Right lung (tissue), 5 donors: ENCODE data around the gene RPL37A. TPM values are rescaled to one million over a fixed set of nuclear protein-coding genes. Genes with fewer than 3 reads are reported as not detected.
"Not testable (repeated sequence)": the region's sequence is repeated elsewhere in the genome, so short reads cannot be mapped to it uniquely, and the experiment has no call there.

Source experiments
- DNase-seq, 2 donors: peaks; one replicate each; pipeline ENCODE4 v3.0.0-alpha.2; 2013
- polyA plus RNA-seq, 5 donors: library from polyadenylated mRNA; unstranded; fragments of 120-200 nt; gene quantifications; one replicate each; pipeline versions ENCODE4 v1.2.1 to v1.2.3, GENCODE V29; 2013; ENCODE audit warnings: inconsistent platforms in 1 of 5, low replicate concordance in 1 of 5; ENCODE audit not compliant: insufficient read length in 5 of 5, insufficient read depth in 1 of 5

Gene RPL37A
- polyA plus RNA-seq, 5 donors: 2,481 to 3,642 (median 2,862) TPM

- DNase-seq: no peak
These were observed 6.8 kb downstream of the RPL37A start for GRCh38 chr2:216505133-216506106.

- DNase-seq: no peak
These were observed 8.8 kb downstream of the RPL37A start for GRCh38 chr2:216507220-216508160.

DNA sequence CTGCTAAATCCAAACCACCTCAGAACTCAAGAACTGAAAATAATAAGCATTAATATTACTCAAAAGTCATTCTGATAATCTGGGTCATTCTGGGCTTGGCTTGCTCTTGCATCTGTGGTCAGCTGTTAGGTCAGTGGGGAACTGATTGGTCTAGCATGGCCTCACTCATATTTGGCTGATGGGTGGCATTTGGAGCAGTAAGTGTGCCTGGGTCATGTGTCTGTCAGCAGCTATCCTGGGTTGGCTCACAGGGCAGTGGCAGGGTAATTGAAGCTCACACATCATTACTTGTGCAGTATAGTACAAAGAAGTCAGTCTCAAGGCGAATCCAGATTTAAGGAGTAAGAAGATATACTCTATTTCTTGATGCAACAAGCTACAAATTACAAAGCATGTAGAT lies 9.6 kb downstream of the RPL37A start:
- DNase-seq: no peak

GRCh38 chr2:216516730-216517350 lies 18.2 kb downstream of the RPL37A start:
- DNase-seq: no peak

- no peak for DNase-seq
These were observed 19.0 kb downstream of the RPL37A start for GRCh38 chr2:216517447-216518225.

DNA sequence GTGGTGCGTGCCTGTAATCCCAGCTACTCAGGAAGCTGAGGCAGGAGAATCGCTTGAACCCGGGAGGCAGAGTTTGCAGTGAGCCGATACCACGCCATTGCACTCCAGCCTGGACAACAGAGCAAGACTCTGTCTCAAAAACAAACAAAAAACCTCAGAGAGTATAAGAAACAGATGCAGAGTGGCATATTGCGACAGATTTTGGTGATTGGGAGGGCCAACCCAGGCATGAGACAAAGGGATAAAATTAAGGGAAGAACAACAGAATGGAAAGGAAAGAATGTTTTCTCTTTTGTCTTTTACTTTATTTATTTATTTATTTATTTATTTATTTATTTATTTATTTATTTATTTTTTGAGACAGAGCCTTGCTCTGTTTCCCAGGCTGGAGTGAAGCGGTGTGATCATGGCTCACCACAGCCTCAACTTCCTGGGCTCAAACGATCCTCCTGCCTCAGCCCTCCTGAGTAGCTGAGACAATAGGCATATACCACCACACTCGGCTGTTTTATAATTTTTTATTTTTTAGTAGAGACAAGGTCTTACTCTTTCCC lies 20.0 kb downstream of the RPL37A start:
- not testable (repeated sequence) for DNase-seq

DNA sequence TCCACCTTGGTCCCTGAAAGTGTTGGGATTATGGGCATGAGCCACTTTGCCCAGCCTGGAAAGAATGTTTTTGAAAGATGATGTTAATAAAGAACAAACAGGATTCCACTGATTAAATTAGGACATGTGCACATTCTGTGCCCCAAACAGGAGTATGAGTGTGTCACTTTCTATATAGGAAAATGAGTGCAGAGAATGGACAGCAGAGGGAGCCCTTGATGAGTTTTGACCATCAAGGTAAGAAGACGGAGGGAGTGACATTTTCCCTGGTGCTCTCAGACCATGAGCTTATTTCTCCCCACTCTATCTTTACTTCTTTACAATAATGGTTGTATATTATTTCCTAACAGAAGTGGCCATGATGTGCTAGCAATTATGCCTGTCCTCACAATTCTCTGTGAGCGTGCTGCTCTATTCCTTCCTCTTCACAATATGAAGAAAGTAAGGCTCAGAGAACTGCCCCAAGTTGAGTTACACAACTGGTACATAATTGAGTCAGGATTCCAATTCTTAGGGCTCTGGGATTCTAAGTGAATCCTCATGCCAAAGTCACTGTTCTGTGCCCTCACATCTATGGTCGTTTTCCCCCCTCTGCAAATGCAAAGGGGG lies 20.6 kb downstream of the RPL37A start:
- peak; percentile 55 to 73 for DNase-seq

GRCh38 chr2:216520112-216520511 lies 21.5 kb downstream of the RPL37A start:
- no peak for DNase-seq

DNA sequence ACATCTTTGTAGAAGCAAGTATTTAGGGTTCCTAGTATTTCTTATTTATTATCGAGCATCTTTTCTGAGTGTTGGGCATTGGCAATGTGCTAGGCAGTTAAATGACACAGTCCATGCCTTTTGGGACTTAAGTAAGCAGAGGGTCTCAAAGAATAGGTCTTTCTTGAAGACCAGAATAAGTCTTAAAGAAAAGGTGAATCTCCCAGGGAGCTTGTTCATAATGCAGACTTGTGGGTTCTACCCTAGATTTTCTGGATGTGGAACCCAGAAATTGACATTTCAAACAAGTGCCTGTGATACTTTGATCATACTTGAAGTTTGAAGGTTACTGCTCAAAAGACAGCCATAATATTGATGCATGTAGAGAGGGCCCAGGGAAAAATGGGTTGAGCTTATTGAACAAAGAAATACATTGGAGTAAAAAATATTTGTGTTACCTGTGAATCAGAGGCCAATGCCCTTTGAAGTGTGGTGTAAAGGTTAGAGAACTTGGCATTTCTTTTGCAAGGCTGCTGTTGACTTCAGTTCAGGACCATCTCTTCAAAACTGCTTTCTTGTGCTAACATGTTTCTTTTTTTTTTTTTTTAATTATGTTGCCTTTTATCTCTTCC lies 24.4 kb downstream of the RPL37A start:
- no peak for DNase-seq

DNA sequence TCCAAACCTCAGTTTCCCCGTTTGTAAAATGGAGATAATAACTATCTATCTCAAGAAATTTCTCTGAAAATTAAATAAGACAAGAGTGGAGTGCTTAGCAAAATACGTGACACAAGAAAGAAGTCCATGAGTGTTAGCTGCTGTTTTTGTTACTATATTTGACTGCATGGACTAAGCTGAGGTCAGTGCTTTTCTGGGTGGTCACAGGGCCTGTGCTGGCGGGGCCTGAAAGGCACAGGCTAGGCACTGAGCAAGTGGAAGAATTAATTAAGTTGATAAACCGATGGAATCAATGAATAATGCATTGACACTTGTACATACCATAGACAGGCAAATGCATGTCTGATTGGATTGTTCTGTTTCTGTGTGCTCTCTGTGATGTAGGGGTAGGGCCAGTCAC lies 27.3 kb downstream of the RPL37A start:
- no peak for DNase-seq

DNA sequence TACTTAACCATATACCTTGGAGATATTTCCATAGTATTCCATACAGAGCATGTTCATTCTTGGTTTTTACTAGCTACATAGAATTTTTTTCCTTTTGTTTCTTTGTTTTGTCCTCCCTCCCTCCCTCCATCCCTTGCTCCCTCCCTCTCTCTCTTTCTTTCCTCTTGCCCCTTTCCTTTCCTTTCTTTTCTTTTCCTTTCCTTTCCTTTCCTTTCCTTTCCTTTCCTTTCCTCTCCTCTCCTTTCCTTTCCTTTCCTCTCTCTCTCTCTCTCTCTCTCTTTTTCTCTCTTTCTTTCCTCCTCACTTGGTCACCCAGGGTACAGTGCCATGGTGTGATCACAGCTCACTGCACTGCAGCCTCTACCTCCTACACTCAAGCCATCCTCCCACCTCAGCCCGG lies 28.3 kb downstream of the RPL37A start:
- DNase-seq: no peak

DNA sequence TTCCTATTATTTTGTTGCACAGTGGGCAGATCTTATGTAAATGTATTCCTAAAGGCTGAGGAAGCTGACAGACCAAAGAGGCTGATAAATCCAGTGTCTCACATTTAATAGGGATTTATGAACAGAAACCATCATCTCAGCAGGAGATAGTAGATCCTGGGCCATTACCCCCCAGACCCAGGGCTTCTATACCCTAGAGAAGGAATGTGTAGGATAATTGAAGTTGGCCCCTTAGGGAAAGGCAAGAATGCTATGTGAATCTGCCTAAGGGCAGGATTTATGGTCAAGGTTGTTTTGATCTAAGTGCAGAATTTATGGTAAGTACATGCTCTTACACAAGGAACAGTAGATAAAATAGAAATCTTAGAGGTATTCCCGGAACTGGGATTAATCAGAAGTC lies 29.0 kb downstream of the RPL37A start:
- no peak for DNase-seq

DNA sequence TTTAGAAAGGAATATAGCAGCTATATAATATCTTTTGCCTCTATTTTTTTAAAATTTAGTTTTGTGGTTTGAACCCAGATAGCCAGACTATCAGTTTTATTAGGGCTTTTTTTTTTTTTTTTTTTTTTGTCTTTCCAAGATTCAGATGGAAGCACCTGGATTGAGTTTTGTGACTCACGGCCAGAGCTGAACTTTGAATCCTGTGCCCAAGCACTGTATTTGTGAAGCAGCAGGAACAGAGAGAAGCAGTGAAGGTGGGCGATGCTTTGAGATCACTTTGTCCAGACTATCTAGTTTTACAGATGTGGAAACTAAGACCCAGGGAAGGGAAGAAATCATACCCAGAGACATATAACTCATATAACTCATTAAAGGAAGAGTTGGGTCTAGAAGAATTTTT lies 33.9 kb downstream of the RPL37A start:
- DNase-seq: no peak

- DNase-seq: no peak
These were observed 35.0 kb downstream of the RPL37A start for GRCh38 chr2:216533609-216534008.

- DNase-seq: no peak
These were observed 36.2 kb downstream of the RPL37A start for GRCh38 chr2:216534809-216535208.

GRCh38 chr2:216535454-216535995 lies 36.9 kb downstream of the RPL37A start:
- DNase-seq: peak in 1 of 2 donors; percentile 42

- no peak for DNase-seq
These were observed 38.1 kb downstream of the RPL37A start for GRCh38 chr2:216536734-216537210.

DNA sequence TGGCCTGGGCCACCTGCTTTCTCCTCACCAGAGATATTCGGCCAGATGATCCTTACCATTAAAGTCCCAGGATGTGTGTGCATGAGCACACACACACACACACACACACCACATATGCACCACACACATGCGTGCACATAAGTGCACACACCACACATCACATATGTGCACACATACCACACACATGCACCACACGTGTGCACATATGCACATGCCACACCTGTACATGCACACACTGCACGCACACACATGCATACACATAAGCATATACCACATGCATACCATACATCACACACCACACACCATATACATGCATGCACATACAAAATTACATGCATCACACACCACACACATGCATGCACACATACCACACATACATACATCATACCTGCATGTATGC lies 38.7 kb downstream of the RPL37A start:
- no peak for DNase-seq

GRCh38 chr2:216538538-216538937 lies 39.9 kb downstream of the RPL37A start:
- no peak for DNase-seq
